Measurements from ENCODE around the gene CATSPERD. TPM values are rescaled to one million over a fixed set of nuclear protein-coding genes. Genes with fewer than 3 reads are reported as not detected.

CATSPERD gene
- total and polyA plus RNA-seq, 8 donors: 0.31 to 2.7 (median 1.2) TPM; not detected in 2

DNA sequence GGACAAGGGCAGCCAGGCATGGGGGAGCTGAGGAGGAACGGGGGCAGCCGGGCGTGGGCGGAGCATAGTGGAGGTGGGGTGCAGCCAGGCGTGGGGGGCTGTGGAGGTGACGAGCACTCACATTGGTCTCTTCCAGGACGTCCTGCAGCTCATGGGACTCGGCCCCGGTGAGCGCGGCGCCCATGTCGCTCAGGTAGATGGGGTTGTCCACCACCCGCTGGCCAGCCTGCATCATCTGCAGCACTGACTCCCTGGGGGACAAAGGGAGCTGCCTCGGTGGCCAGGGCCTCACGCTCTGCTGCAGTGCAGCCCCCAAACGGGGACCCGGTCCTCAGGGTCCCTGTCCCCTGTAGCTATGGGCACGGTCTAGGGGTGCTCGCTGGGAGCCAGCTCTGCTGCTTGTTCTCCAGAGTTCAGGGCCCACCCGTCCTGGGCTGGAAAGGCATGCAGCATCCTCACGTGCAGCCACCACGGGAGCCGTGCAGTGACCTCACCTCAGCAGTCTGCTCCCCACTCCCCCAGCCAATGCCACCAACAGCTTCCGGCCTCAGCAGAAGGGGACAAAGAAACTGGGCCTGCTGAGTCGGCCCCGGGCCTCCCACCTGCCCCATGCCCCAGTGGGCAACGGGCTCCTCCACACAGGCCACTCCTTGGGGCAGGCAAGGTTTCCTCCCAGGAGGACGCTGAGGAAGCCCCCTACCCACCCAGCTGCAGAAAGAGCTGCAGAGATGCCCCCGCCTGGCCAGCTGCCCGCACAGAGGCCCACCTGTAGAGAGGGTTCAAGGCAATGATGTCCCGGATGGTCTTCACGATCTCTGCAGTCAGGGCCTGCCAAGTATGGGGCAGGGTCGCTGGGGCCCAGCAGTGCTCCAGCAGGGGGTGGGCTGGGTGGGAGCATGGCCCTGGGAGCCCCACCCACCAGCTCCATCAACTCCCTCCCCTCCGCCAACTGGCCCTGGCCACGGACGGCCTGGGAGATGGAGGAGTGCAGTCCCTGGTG lies 12.6 kb upstream of the CATSPERD start:
- ATAC-seq (no peak), DNase-seq (peak in 1 of 4 donors; percentile 71)
- H3K4me3 ChIP-seq: no peak overlapping the region
- H3K4me1 ChIP-seq: no peaks in the 10 kb centered on the region
- TF ChIP-seq, protein P1, sequence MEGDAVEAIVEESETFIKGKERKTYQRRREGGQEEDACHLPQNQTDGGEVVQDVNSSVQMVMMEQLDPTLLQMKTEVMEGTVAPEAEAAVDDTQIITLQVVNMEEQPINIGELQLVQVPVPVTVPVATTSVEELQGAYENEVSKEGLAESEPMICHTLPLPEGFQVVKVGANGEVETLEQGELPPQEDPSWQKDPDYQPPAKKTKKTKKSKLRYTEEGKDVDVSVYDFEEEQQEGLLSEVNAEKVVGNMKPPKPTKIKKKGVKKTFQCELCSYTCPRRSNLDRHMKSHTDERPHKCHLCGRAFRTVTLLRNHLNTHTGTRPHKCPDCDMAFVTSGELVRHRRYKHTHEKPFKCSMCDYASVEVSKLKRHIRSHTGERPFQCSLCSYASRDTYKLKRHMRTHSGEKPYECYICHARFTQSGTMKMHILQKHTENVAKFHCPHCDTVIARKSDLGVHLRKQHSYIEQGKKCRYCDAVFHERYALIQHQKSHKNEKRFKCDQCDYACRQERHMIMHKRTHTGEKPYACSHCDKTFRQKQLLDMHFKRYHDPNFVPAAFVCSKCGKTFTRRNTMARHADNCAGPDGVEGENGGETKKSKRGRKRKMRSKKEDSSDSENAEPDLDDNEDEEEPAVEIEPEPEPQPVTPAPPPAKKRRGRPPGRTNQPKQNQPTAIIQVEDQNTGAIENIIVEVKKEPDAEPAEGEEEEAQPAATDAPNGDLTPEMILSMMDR (IDR thresholded peaks at IDR 0.05): no peak
- intact Hi-C loops (cut with DNase I): no loop called here
- no peaks in the 10 kb centered on the region for H3K27me3 ChIP-seq
- peaks cover 0 to 99% of the 10 kb centered on the region in 2 donors for H3K36me3 ChIP-seq
- no peak overlapping the region for H3K27ac ChIP-seq
- H3K9me3 ChIP-seq: no peaks in the 10 kb centered on the region

DNA sequence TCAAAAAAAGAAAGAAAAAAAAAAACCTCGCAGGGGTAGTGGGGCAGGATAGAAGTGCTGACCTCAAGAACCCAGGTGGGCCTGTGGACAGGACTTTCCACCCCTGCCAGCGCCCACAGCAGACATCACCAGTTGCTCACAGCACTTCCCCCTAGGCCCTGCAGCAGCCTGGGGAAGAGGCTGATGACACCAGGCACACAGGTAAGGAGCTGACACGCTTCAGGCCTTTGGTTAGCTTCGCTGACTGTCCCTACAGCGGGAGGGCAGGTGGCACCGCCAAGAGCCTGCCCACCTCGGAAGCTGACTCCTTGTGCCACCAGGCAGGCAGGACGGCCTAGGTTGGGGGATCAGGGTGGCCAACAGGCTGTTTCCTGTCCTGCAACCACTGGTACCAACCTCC lies 9.4 kb upstream of the CATSPERD start:
- intact Hi-C loops (cut with DNase I): no loop called here
- ATAC-seq (no peak), DNase-seq (peak in 1 of 4 donors; percentile 29)
- TF ChIP-seq, protein P1 (IDR thresholded peaks at IDR 0.05): no peak
- no peaks in the 10 kb centered on the region for H3K4me1 ChIP-seq
- no peak overlapping the region for H3K4me3 ChIP-seq
- H3K27ac ChIP-seq: no peak overlapping the region
- H3K36me3 ChIP-seq: peaks cover 0 to 84% of the 10 kb centered on the region in 2 donors
- no peaks in the 10 kb centered on the region for H3K9me3 ChIP-seq
- H3K27me3 ChIP-seq: no peaks in the 10 kb centered on the region

DNA sequence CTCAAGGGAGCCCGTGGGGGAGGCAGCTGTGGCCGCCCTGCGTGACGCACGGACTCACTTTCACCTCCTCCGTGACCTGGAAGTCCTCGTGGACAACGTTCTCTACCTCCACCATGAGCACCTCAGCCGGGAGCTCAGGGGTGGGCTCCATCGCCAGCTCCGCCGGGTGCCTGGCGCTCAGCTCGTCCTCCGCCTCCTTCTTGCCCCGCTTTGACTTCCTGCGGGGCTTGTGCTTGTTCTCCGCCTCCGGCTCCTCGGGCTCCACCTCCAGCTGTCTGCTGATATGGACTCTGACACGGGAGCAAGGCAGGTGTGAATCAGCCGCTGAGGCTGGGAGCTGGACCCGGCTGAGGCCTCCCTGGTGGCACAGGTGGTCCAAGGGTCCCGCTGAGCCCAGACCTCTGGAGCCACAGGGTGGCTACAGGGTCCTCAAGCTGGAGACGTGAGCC lies 8.7 kb upstream of the CATSPERD start:
- TF ChIP-seq, protein P1 (IDR thresholded peaks at IDR 0.05): no peak
- Histone ChIP-seq H3K9me3 (no peaks in the 10 kb centered on the region), H3K36me3 (peaks cover 0 to 77% of the 10 kb centered on the region in 2 donors), H3K27ac (no peak overlapping the region), H3K4me3 (no peak overlapping the region), H3K27me3 (no peaks in the 10 kb centered on the region), H3K4me1 (peaks cover 0 to 6% of the 10 kb centered on the region in 2 donors)
- ATAC-seq: no peak
- DNase-seq: peak in 1 of 4 donors; percentile 68
- intact Hi-C loops (cut with DNase I): no loop called here

DNA sequence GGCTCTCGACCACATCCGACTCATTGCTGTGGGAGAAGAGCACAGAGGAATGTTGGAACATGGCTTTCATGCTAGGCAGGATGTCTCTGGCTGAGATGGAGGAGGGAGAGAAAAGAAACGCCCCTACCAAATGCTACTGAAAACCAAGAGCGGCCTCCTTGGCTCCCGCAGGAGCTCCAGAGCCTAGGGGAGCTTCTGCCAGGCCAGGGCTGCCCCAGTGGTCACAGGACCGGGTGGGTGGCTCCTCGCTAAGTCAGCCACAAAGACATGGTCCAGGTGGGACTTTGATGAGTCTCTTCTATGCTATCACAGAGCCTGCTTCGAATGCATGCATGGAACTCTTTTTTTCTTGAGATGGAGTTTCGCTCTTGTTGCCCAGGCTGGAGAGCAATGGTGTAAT lies 7.2 kb upstream of the CATSPERD start:
- Histone ChIP-seq H3K4me3 (no peak overlapping the region), H3K27ac (no peak overlapping the region), H3K36me3 (peaks cover 0 to 71% of the 10 kb centered on the region in 2 donors), H3K9me3 (no peaks in the 10 kb centered on the region), H3K27me3 (no peaks in the 10 kb centered on the region), H3K4me1 (peaks cover 3 to 18% of the 10 kb centered on the region in 2 donors)
- no peak for ATAC-seq
- intact Hi-C loops (cut with DNase I): no loop called here
- DNase-seq: peak in 1 of 4 donors; percentile 40
- TF ChIP-seq, protein P1 (IDR thresholded peaks at IDR 0.05): no peak

DNA sequence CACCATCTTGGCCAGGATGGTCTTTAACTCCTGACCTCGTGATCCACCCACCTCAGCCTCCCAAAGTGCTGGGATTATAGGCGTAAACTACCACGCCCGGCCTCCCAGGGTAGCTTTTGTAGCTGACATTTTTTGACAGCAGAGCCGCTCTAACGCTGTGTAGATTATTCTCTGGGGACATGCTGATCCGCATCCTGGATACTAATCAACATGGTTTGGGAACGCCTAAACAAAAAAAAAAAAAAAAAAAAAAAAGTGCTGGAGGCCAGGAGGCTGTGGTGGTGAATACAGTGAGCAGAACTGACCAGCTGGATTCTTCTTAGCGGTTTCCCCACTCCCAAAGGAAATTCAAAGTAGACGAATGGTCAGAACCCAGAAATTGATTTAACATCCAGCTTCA lies 5.6 kb upstream of the CATSPERD start:
- H3K9me3 ChIP-seq: no peaks in the 10 kb centered on the region
- no peak overlapping the region for H3K27ac ChIP-seq
- H3K4me3 ChIP-seq: no peak overlapping the region
- TF ChIP-seq, protein P1 (IDR thresholded peaks at IDR 0.05): no peak
- H3K36me3 ChIP-seq: peaks cover 0 to 55% of the 10 kb centered on the region in 2 donors
- ATAC-seq (no peak), DNase-seq (no peak)
- intact Hi-C loops (cut with DNase I): no loop called here
- peaks cover 13 to 30% of the 10 kb centered on the region in 2 donors for H3K4me1 ChIP-seq
- H3K27me3 ChIP-seq: no peaks in the 10 kb centered on the region

Data from left lung (tissue), 10 donors.